CD4-positive, alpha-beta T cell (primary cell): Measurements from ENCODE around the gene RUSF1. TPM values are rescaled to one million over a fixed set of nuclear protein-coding genes. Genes with fewer than 3 reads are reported as not detected.

Source experiments
- ATAC-seq: fragments of 200-7000 bp; cut with Tn5 transposase; one replicate; pipeline ENCODE4 v1.10.0; 2022; ENCODE audit warnings: mild to moderate bottlenecking; ENCODE audit not compliant: poor library complexity
- CTCF ChIA-PET: fragments of 350-600 bp; sonication (Branson Sonifier 250); formaldehyde crosslinking; loops from one replicate; lab custom pipeline; 2021; ENCODE audit warnings: antibody characterized with exemption, inconsistent platforms; lab: Charles Lee
- POLR2A ChIA-PET: fragments of 350-600 bp; sonication (Branson Sonifier 250); formaldehyde crosslinking; loops from one replicate; lab custom pipeline; 2021; ENCODE audit warnings: antibody characterized with exemption, inconsistent platforms; lab: Charles Lee
- DNase-seq, 14 experiments: peaks; one replicate each; pipeline ENCODE4 v3.0.0-alpha.2; 2013 to 2020; ENCODE audit warnings: mixed read lengths in 2 of 14
- H3K27ac ChIP-seq, 2 donors: one replicate each; pipeline versions ENCODE4 v1.5.1 to v1.7.0; 2013; ENCODE audit warnings: low read length in 2 of 2, low read depth in 1 of 2, mild to moderate bottlenecking in 1 of 2
- H3K27me3 ChIP-seq, 2 experiments: 1 replicate in 1 of 2; 2 replicates in 1 of 2; pipeline versions ENCODE4 v1.6.1 to v1.7.0; 2013; ENCODE audit warnings: low read length in 2 of 2, control low read depth in 1 of 2, mild to moderate bottlenecking in 1 of 2, moderate library complexity in 1 of 2; ENCODE audit not compliant: insufficient read depth in 2 of 2, control insufficient read depth in 1 of 2
- H3K36me3 ChIP-seq: one replicate; pipeline ENCODE4 v1.6.1; 2013; ENCODE audit warnings: low read length, control low read depth; ENCODE audit not compliant: insufficient read depth
- H3K4me1 ChIP-seq: one replicate; pipeline ENCODE4 v1.6.1; 2013; ENCODE audit warnings: low read length, control low read depth; ENCODE audit not compliant: insufficient read depth
- H3K4me3 ChIP-seq: one replicate; pipeline ENCODE4 v1.5.1; 2013; ENCODE audit warnings: mild to moderate bottlenecking, low read length, moderate library complexity
- H3K9me3 ChIP-seq, 2 experiments: 1 replicate in 1 of 2; 2 replicates in 1 of 2; pipeline versions ENCODE4 v1.6.1 to v1.7.0; 2013; ENCODE audit warnings: low read length in 2 of 2, mild to moderate bottlenecking in 2 of 2, control low read depth in 1 of 2, moderate library complexity in 1 of 2; ENCODE audit not compliant: control insufficient read depth in 1 of 2, insufficient read depth in 1 of 2
- H3K27ac Mint-ChIP-seq: one replicate; pipeline ENCODE4 v1.8.0; 2020; ENCODE audit warnings: mixed read lengths
- H3K27me3 Mint-ChIP-seq: one replicate; pipeline ENCODE4 v1.8.0; 2021; ENCODE audit warnings: mixed read lengths
- H3K36me3 Mint-ChIP-seq: one replicate; pipeline ENCODE4 v1.8.0; 2021; ENCODE audit warnings: low read depth, mixed read lengths
- H3K4me1 Mint-ChIP-seq: one replicate; pipeline ENCODE4 v1.8.0; 2021; ENCODE audit warnings: low read depth, mixed read lengths
- H3K4me3 Mint-ChIP-seq: one replicate; pipeline ENCODE4 v1.8.0; 2020; ENCODE audit warnings: mild to moderate bottlenecking, mixed read lengths
- H3K9me3 Mint-ChIP-seq: one replicate; pipeline ENCODE4 v1.8.0; 2020; ENCODE audit warnings: mixed read lengths
- CTCF ChIP-seq: fragments of 200-600 bp; IDR thresholded peaks from one replicate; pipeline ENCODE4 v1.8.0; 2022; ENCODE audit warnings: antibody characterized with exemption, mild to moderate bottlenecking
- intact Hi-C, 2 experiments: fragments of 100-400 bp; cut with DNase I in 1 of 2; cut with micrococcal nuclease in 1 of 2; formaldehyde crosslinking; loops; one replicate each; pipeline versions ENCODE4 v1.15.1 to v1.9.0; 2023 to 2025; cut with DNase I, micrococcal nuclease
- total RNA-seq, 174 experiments: library from RNA in 2 of 174; stranded (reverse) in 2 of 174; gene quantifications; one replicate each; pipeline ENCODE4 v1.2.3 and lab custom pipeline; 2021 to 2026

The RUSF1 gene
- total RNA-seq, 2 experiments from 2014 or later: 69.2 to 73.2 TPM

GRCh38 chr16:31458844-31459686 is 49.1 kb downstream of the RUSF1 start, which contains the start of gene ARMC5:
ARMC5 (plus strand) TSS chr16:31459501; CDS start chr16:31459525, 24 bp downstream.
- TF ChIP-seq CTCF: peak; percentile 71
- Histone ChIP-seq H3K27me3 (no peaks in the 10 kb centered on the region), H3K27ac (peak within 1 kb of the TSS; percentile 98 to 99), H3K36me3 (peaks cover 23% of the 10 kb centered on the region), H3K4me3 (peak within 1 kb of the TSS; percentile 97), H3K4me1 (peaks cover 56% of the 10 kb centered on the region), H3K9me3 (peaks cover 0 to 6% of the 10 kb centered on the region in 2 experiments)
- Mint-ChIP-seq H3K27me3 (no peaks in the 10 kb centered on the region), H3K36me3 (peaks cover 26% of the 10 kb centered on the region), H3K4me1 (peaks cover 49% of the 10 kb centered on the region), H3K27ac (peak within 1 kb of the TSS; percentile 98), H3K4me3 (peak within 1 kb of the TSS; percentile 94), H3K9me3 (no peaks in the 10 kb centered on the region)
- peak; percentile 91 to 99 (median 95) for DNase-seq
- CTCF ChIA-PET: interaction anchor here (0.5 to 6.2 kb wide), 6 partner anchors 16 to 410 kb away, joined by 3 to 27 read pairs (median 6); partner anchors contain the start of gene ZNF843
- intact Hi-C loops: loop anchor here (1.0 to 5.0 kb wide), 8 partner anchors 18 to 536 kb away; partner anchors contain the start of genes RUSF1 (in 2 of the 2), FBXL19 (in 1 of the 2), ZNF646 (in 1 of the 2) and ZNF668 (in 1 of the 2)
- POLR2A ChIA-PET: interaction anchor here (0.6 to 4.4 kb wide), 22 partner anchors 16 to 556 kb away, joined by 3 to 69 read pairs (median 6); partner anchors contain the start of genes FUS, KAT8, RUSF1 and STX4
- ATAC-seq: peak; percentile 72

GRCh38 chr16:31458073-31458843 is 49.9 kb downstream of the RUSF1 start:
- DNase-seq: peak; percentile 18 to 83 (median 47)
- peak; percentile 19 for ATAC-seq
- H3K9me3 ChIP-seq: peaks cover 0 to 6% of the 10 kb centered on the region in 2 experiments
- peaks cover 17% of the 10 kb centered on the region for H3K36me3 ChIP-seq
- no peaks in the 10 kb centered on the region for H3K27me3 ChIP-seq
- TF ChIP-seq CTCF: no peak
- CTCF ChIA-PET: interaction anchor here (0.5 to 6.2 kb wide), 4 partner anchors 29 to 411 kb away, joined by 3 to 27 read pairs (median 6); no protein-coding TSS in a partner anchor
- POLR2A ChIA-PET: interaction anchor here (0.6 to 4.4 kb wide), 18 partner anchors 14 to 461 kb away, joined by 3 to 69 read pairs (median 12); partner anchors contain the start of genes FUS, KAT8, PYCARD and RUSF1
- no peaks in the 10 kb centered on the region for H3K27me3 Mint-ChIP-seq
- peaks cover 61% of the 10 kb centered on the region for H3K4me1 ChIP-seq
- H3K27ac ChIP-seq: peak overlapping the region; percentile 98 to 99
- peaks cover 56% of the 10 kb centered on the region for H3K4me1 Mint-ChIP-seq
- H3K9me3 Mint-ChIP-seq: no peaks in the 10 kb centered on the region
- H3K27ac Mint-ChIP-seq: peak overlapping the region; percentile 98
- H3K4me3 ChIP-seq: peak overlapping the region; percentile 97
- H3K36me3 Mint-ChIP-seq: peaks cover 19% of the 10 kb centered on the region
- peak overlapping the region; percentile 94 for H3K4me3 Mint-ChIP-seq
- intact Hi-C loops: loop anchor here (2.0 to 5.0 kb wide), 6 partner anchors 19 to 409 kb away; partner anchors contain the start of genes RUSF1 (in 1 of the 2), ZNF646 (in 1 of the 2) and ZNF668 (in 1 of the 2)
